Central memory CD4-positive, alpha-beta T cell (primary cell): Measurements from ENCODE around the gene ITGBL1.
A peak's percentile ranks its signal among the peaks of the same experiment; 100 is the strongest.
"Not testable (repeated sequence)": the region's sequence is repeated elsewhere in the genome, so short reads cannot be mapped to it uniquely, and the experiment has no call there.

Source experiments
- DNase-seq: peaks from one replicate; pipeline ENCODE4 v3.0.0; 2022

ITGBL1 gene

GRCh38 chr13:101514695-101515275, 62.3 kb downstream of the ITGBL1 start:
- DNase-seq = peak; percentile 15

- no peak for DNase-seq
Observed at GRCh38 chr13:101515504-101515903, 63.0 kb downstream of the ITGBL1 start.

GRCh38 chr13:101516262-101516661, 63.8 kb downstream of the ITGBL1 start:
- no peak for DNase-seq

GRCh38 chr13:101520672-101521071, 68.2 kb downstream of the ITGBL1 start:
- peak; percentile 27 for DNase-seq

- no peak for DNase-seq
Observed at GRCh38 chr13:101521371-101521770, 68.9 kb downstream of the ITGBL1 start.

- DNase-seq = no peak
Observed at GRCh38 chr13:101522607-101523006, 70.1 kb downstream of the ITGBL1 start.

GRCh38 chr13:101523154-101524131, 71.0 kb downstream of the ITGBL1 start:
- no peak for DNase-seq

- DNase-seq = no peak
Observed at GRCh38 chr13:101527130-101527529, 74.7 kb downstream of the ITGBL1 start.

GRCh38 chr13:101529422-101529821, 76.9 kb downstream of the ITGBL1 start:
- no peak for DNase-seq

- DNase-seq = no peak
Observed at GRCh38 chr13:101530293-101530692, 77.8 kb downstream of the ITGBL1 start.

GRCh38 chr13:101535192-101535746, 82.8 kb downstream of the ITGBL1 start:
- DNase-seq = no peak

GRCh38 chr13:101536079-101536478, 83.6 kb downstream of the ITGBL1 start:
- DNase-seq = no peak

- not testable (repeated sequence) for DNase-seq
Observed at GRCh38 chr13:101544544-101544943, 92.1 kb downstream of the ITGBL1 start.

GRCh38 chr13:101544979-101545378, 92.5 kb downstream of the ITGBL1 start:
- no peak for DNase-seq

- DNase-seq = no peak
Observed at GRCh38 chr13:101545521-101545920, 93.0 kb downstream of the ITGBL1 start.

- DNase-seq = no peak
Observed at GRCh38 chr13:101552286-101552685, 99.8 kb downstream of the ITGBL1 start.

GRCh38 chr13:101552786-101553185, 100.3 kb downstream of the ITGBL1 start:
- DNase-seq = no peak

GRCh38 chr13:101554420-101555125, 102.1 kb downstream of the ITGBL1 start:
- no peak for DNase-seq

- DNase-seq = no peak
Observed at GRCh38 chr13:101555610-101556009, 103.1 kb downstream of the ITGBL1 start.

GRCh38 chr13:101556676-101557123, 104.2 kb downstream of the ITGBL1 start:
- no peak for DNase-seq

- no peak for DNase-seq
Observed at GRCh38 chr13:101565317-101565716, 112.8 kb downstream of the ITGBL1 start.

GRCh38 chr13:101567841-101568240, 115.4 kb downstream of the ITGBL1 start:
- no peak for DNase-seq

GRCh38 chr13:101569807-101570206, 117.3 kb downstream of the ITGBL1 start:
- DNase-seq = no peak
